ENCODE data around the gene TUBA8. TPM values are rescaled to one million over a fixed set of nuclear protein-coding genes. Genes with fewer than 3 reads are reported as not detected.

The TUBA8 gene
- polyA plus RNA-seq, 1 donor (not counting 4 experiments of a cell fraction or from before 2014, with no cell fraction given): 0.35 TPM

GRCh38 chr22:18130018-18130417 lies 19.4 kb downstream of the TUBA8 start:
- H3K4me1 ChIP-seq (ENCODE audit: control insufficient read depth, extremely low read depth, insufficient read depth, low read length): no peaks in the 10 kb centered on the region
- H3K9me1 ChIP-seq (ENCODE audit: control insufficient read depth, extremely low read depth, insufficient read depth, low read length): no peaks in the 10 kb centered on the region
- no peaks in the 10 kb centered on the region for H4K20me1 ChIP-seq (ENCODE audit: control insufficient read depth, extremely low read depth, insufficient read depth, low read length)
- no peak overlapping the region for H3K4me2 ChIP-seq (ENCODE audit: control insufficient read depth, extremely low read depth, insufficient read depth, low read depth, low read length)
- no peaks in the 10 kb centered on the region for H3K27me3 ChIP-seq (ENCODE audit: control insufficient read depth, extremely low read depth, insufficient read depth, low read length)
- H2AFZ ChIP-seq (ENCODE audit: control insufficient read depth, low read length): no peak overlapping the region
- dilution Hi-C loops (cut with MboI; ENCODE audit: extremely low pct_ligation_motif_present, low sequenced_read_pairs): no loop called here
- DNase-seq (ENCODE audit: low read depth, low spot score) (no peak), FAIRE-seq (no peak)
- H3K36me3 ChIP-seq (ENCODE audit: control insufficient read depth in 2 of 2, extremely low read depth in 1 of 2, insufficient read depth in 2 of 2, low read length in 2 of 2): no peaks in the 10 kb centered on the region
- no peak for TF ChIP-seq EZH2 (IDR thresholded peaks at IDR 0.05; ENCODE audit: low read length)
- TF ChIP-seq CTCF (optimal IDR thresholded peaks at IDR 0.05 in 1 of 3, IDR thresholded peaks at IDR 0.05 in 1 of 3, conservative IDR thresholded peaks at IDR 0.05 in 1 of 3; ENCODE audit: extremely low read depth in 1 of 3, insufficient read depth in 2 of 3, low read length in 3 of 3): no peak
- H3K9me3 ChIP-seq (ENCODE audit: control insufficient read depth, low read depth, low read length): no peaks in the 10 kb centered on the region
- no peak overlapping the region for H3K4me3 ChIP-seq (ENCODE audit: control insufficient read depth in 2 of 3, extremely low read depth in 1 of 3, insufficient read depth in 2 of 3, low read depth in 1 of 3, low read length in 3 of 3)
- no peaks in the 10 kb centered on the region for H3K79me2 ChIP-seq (ENCODE audit: control insufficient read depth, insufficient read depth, low read length)
- H3K9ac ChIP-seq (ENCODE audit: control insufficient read depth, extremely low read depth, insufficient read depth, low read length): no peak overlapping the region
- H3K27ac ChIP-seq (ENCODE audit: control insufficient read depth, insufficient read depth, low read length): no peak overlapping the region

- no peak overlapping the region for H3K27ac ChIP-seq (ENCODE audit: control insufficient read depth, insufficient read depth, low read length)
These were observed 20.3 kb downstream of the TUBA8 start for GRCh38 chr22:18130699-18131429.

More at GRCh38 chr22:18130699-18131429, 20.3 kb downstream of the TUBA8 start:
- no peak overlapping the region for H2AFZ ChIP-seq (ENCODE audit: control insufficient read depth, low read length)
- no peak overlapping the region for H3K9ac ChIP-seq (ENCODE audit: control insufficient read depth, extremely low read depth, insufficient read depth, low read length)
- H3K4me2 ChIP-seq (ENCODE audit: control insufficient read depth, extremely low read depth, insufficient read depth, low read depth, low read length): no peak overlapping the region
- no peaks in the 10 kb centered on the region for H3K79me2 ChIP-seq (ENCODE audit: control insufficient read depth, insufficient read depth, low read length)
- no peaks in the 10 kb centered on the region for H3K27me3 ChIP-seq (ENCODE audit: control insufficient read depth, extremely low read depth, insufficient read depth, low read length)
- TF ChIP-seq CTCF (optimal IDR thresholded peaks at IDR 0.05 in 1 of 3, IDR thresholded peaks at IDR 0.05 in 1 of 3, conservative IDR thresholded peaks at IDR 0.05 in 1 of 3; ENCODE audit: extremely low read depth in 1 of 3, insufficient read depth in 2 of 3, low read length in 3 of 3) (no peak), EZH2 (IDR thresholded peaks at IDR 0.05; ENCODE audit: low read length) (no peak)
- FAIRE-seq (no peak), DNase-seq (ENCODE audit: low read depth, low spot score) (no peak)
- H3K36me3 ChIP-seq (ENCODE audit: control insufficient read depth in 2 of 2, extremely low read depth in 1 of 2, insufficient read depth in 2 of 2, low read length in 2 of 2): no peaks in the 10 kb centered on the region
- no peaks in the 10 kb centered on the region for H3K9me3 ChIP-seq (ENCODE audit: control insufficient read depth, low read depth, low read length)
- dilution Hi-C loops (cut with MboI; ENCODE audit: extremely low pct_ligation_motif_present, low sequenced_read_pairs): no loop called here
- no peaks in the 10 kb centered on the region for H3K4me1 ChIP-seq (ENCODE audit: control insufficient read depth, extremely low read depth, insufficient read depth, low read length)
- H3K4me3 ChIP-seq (ENCODE audit: control insufficient read depth in 2 of 3, extremely low read depth in 1 of 3, insufficient read depth in 2 of 3, low read depth in 1 of 3, low read length in 3 of 3): no peak overlapping the region
- no peaks in the 10 kb centered on the region for H3K9me1 ChIP-seq (ENCODE audit: control insufficient read depth, extremely low read depth, insufficient read depth, low read length)
- no peaks in the 10 kb centered on the region for H4K20me1 ChIP-seq (ENCODE audit: control insufficient read depth, extremely low read depth, insufficient read depth, low read length)
